ENCODE results near the gene PLAAT4.
A peak's percentile ranks its signal among the peaks of the same experiment; 100 is the strongest.
"Not testable (repeated sequence)": the region's sequence is repeated elsewhere in the genome, so short reads cannot be mapped to it uniquely, and the experiment has no call there.

Gene PLAAT4

GRCh38 chr11:63508009-63508408, 28.6 kb upstream of the PLAAT4 start:
- no peak overlapping the region for H3K4me3 ChIP-seq (ENCODE audit: low read length)
- no peak for DNase-seq (ENCODE audit: low read depth, low spot score)

- DNase-seq (ENCODE audit: low read depth, low spot score) = no peak
- no peak overlapping the region for H3K4me3 ChIP-seq (ENCODE audit: low read length)
Measured at GRCh38 chr11:63508745-63509144, 27.9 kb upstream of the PLAAT4 start.

GRCh38 chr11:63510360-63511047, 26.1 kb upstream of the PLAAT4 start:
- H3K4me3 ChIP-seq (ENCODE audit: low read length) = no peak overlapping the region
- no peak for DNase-seq (ENCODE audit: low read depth, low spot score)

- H3K4me3 ChIP-seq (ENCODE audit: low read length) = no peak overlapping the region
Measured at GRCh38 chr11:63511048-63511748, 25.4 kb upstream of the PLAAT4 start.

GRCh38 chr11:63512816-63513215, 23.8 kb upstream of the PLAAT4 start:
- no peak overlapping the region for H3K4me3 ChIP-seq (ENCODE audit: low read length)
- DNase-seq (ENCODE audit: low read depth, low spot score) = no peak

More at GRCh38 chr11:63511048-63511748, 25.4 kb upstream of the PLAAT4 start:
- DNase-seq (ENCODE audit: low read depth, low spot score) = no peak

GRCh38 chr11:63516109-63516508, 20.5 kb upstream of the PLAAT4 start:
- no peak overlapping the region for H3K4me3 ChIP-seq (ENCODE audit: low read length)
- no peak for DNase-seq (ENCODE audit: low read depth, low spot score)

GRCh38 chr11:63517156-63517555, 19.5 kb upstream of the PLAAT4 start:
- no peak for DNase-seq (ENCODE audit: low read depth, low spot score)
- H3K4me3 ChIP-seq (ENCODE audit: low read length) = no peak overlapping the region

- no peak overlapping the region for H3K4me3 ChIP-seq (ENCODE audit: low read length)
- DNase-seq (ENCODE audit: low read depth, low spot score) = no peak
Measured at GRCh38 chr11:63518548-63518947, 18.1 kb upstream of the PLAAT4 start.

GRCh38 chr11:63520606-63521170, 15.9 kb upstream of the PLAAT4 start:
- no peak overlapping the region for H3K4me3 ChIP-seq (ENCODE audit: low read length)
- DNase-seq (ENCODE audit: low read depth, low spot score) = no peak

GRCh38 chr11:63521896-63522295, 14.7 kb upstream of the PLAAT4 start:
- H3K4me3 ChIP-seq (ENCODE audit: low read length) = no peak overlapping the region
- no peak for DNase-seq (ENCODE audit: low read depth, low spot score)

GRCh38 chr11:63523151-63523550, 13.5 kb upstream of the PLAAT4 start:
- H3K4me3 ChIP-seq (ENCODE audit: low read length) = no peak overlapping the region
- DNase-seq (ENCODE audit: low read depth, low spot score) = no peak

GRCh38 chr11:63527667-63528066, 8.9 kb upstream of the PLAAT4 start:
- DNase-seq (ENCODE audit: low read depth, low spot score) = no peak
- H3K4me3 ChIP-seq (ENCODE audit: low read length) = no peak overlapping the region

GRCh38 chr11:63528156-63528555, 8.5 kb upstream of the PLAAT4 start:
- DNase-seq (ENCODE audit: low read depth, low spot score); H3K4me3 ChIP-seq (ENCODE audit: low read length): not testable (repeated sequence)

- DNase-seq (ENCODE audit: low read depth, low spot score); H3K4me3 ChIP-seq (ENCODE audit: low read length): not testable (repeated sequence)
Measured at GRCh38 chr11:63528729-63529278, 7.8 kb upstream of the PLAAT4 start.

GRCh38 chr11:63529373-63529772, 7.2 kb upstream of the PLAAT4 start:
- not testable (repeated sequence) for DNase-seq (ENCODE audit: low read depth, low spot score); H3K4me3 ChIP-seq (ENCODE audit: low read length)

- DNase-seq (ENCODE audit: low read depth, low spot score) = no peak
- H3K4me3 ChIP-seq (ENCODE audit: low read length) = no peak overlapping the region
Measured at GRCh38 chr11:63530021-63530420, 6.6 kb upstream of the PLAAT4 start.

- H3K4me3 ChIP-seq (ENCODE audit: low read length) = peak overlapping the region; percentile 15
- peak; percentile 91 for DNase-seq (ENCODE audit: low read depth, low spot score)
Measured at GRCh38 chr11:63531074-63531792, 5.4 kb upstream of the PLAAT4 start.

GRCh38 chr11:63532117-63532516, 4.5 kb upstream of the PLAAT4 start:
- H3K4me3 ChIP-seq (ENCODE audit: low read length) = no peak overlapping the region
- no peak for DNase-seq (ENCODE audit: low read depth, low spot score)

GRCh38 chr11:63532799-63533475, 3.7 kb upstream of the PLAAT4 start:
- no peak overlapping the region for H3K4me3 ChIP-seq (ENCODE audit: low read length)
- no peak for DNase-seq (ENCODE audit: low read depth, low spot score)
